ENCODE data around the gene SH3PXD2A.

GRCh38 chr10:103590744-103591291 lies 264.6 kb downstream of the SH3PXD2A start:
- TF ChIP-seq, protein P1, sequence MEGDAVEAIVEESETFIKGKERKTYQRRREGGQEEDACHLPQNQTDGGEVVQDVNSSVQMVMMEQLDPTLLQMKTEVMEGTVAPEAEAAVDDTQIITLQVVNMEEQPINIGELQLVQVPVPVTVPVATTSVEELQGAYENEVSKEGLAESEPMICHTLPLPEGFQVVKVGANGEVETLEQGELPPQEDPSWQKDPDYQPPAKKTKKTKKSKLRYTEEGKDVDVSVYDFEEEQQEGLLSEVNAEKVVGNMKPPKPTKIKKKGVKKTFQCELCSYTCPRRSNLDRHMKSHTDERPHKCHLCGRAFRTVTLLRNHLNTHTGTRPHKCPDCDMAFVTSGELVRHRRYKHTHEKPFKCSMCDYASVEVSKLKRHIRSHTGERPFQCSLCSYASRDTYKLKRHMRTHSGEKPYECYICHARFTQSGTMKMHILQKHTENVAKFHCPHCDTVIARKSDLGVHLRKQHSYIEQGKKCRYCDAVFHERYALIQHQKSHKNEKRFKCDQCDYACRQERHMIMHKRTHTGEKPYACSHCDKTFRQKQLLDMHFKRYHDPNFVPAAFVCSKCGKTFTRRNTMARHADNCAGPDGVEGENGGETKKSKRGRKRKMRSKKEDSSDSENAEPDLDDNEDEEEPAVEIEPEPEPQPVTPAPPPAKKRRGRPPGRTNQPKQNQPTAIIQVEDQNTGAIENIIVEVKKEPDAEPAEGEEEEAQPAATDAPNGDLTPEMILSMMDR (IDR thresholded peaks at IDR 0.05), result no peak
- no peak for TF ChIP-seq EZH2 (IDR thresholded peaks at IDR 0.05; ENCODE audit: borderline replicate concordance, insufficient read depth, low read depth, low read length, poor library complexity, severe bottlenecking)
